Effector CD4-positive, alpha-beta T cell (primary cell): ENCODE measurements around the gene ATF1.

Experiments used
- DNase-seq: peaks from one replicate; pipeline ENCODE4 v3.0.0-alpha.2; 2020
- total RNA-seq: gene quantifications from one replicate; lab custom pipeline; 2026; lab: John Stamatoyannopoulos, UW

ATF1 gene
- total RNA-seq: 29.5 reads per million, percentile 56 among the genes with 10 or more reads in this experiment

GRCh38 chr12:50763639-50764285 lies at the start of gene ATF1:
Gene ATF1, plus strand, starts transcription at chr12:50764101. Its CDS starts 16,045 bp downstream, at chr12:50780146.
- DNase-seq: peak; percentile 81

- DNase-seq: no peak
These were observed 48.7 kb upstream of the ATF1 start for GRCh38 chr12:50715174-50715573.

GRCh38 chr12:50718760-50719159 lies 45.1 kb upstream of the ATF1 start:
- no peak for DNase-seq

GRCh38 chr12:50720085-50720484 lies 43.8 kb upstream of the ATF1 start:
- DNase-seq: no peak

- no peak for DNase-seq
These were observed 43.4 kb upstream of the ATF1 start for GRCh38 chr12:50720501-50720900.

GRCh38 chr12:50723865-50724264 lies 40.0 kb upstream of the ATF1 start:
- no peak for DNase-seq

GRCh38 chr12:50725011-50725942 lies 38.6 kb upstream of the ATF1 start:
- no peak for DNase-seq

- no peak for DNase-seq
These were observed 36.4 kb upstream of the ATF1 start for GRCh38 chr12:50727466-50727865.

GRCh38 chr12:50728417-50728816 lies 35.5 kb upstream of the ATF1 start:
- no peak for DNase-seq

- DNase-seq: no peak
These were observed 35.1 kb upstream of the ATF1 start for GRCh38 chr12:50728841-50729240.

- DNase-seq: no peak
These were observed 31.3 kb upstream of the ATF1 start for GRCh38 chr12:50732591-50732990.

- no peak for DNase-seq
These were observed 30.2 kb upstream of the ATF1 start for GRCh38 chr12:50733706-50734105.

GRCh38 chr12:50734409-50735263 lies 29.3 kb upstream of the ATF1 start:
- DNase-seq: no peak

GRCh38 chr12:50739611-50740010 lies 24.3 kb upstream of the ATF1 start:
- DNase-seq: no peak

GRCh38 chr12:50740307-50740706 lies 23.6 kb upstream of the ATF1 start:
- DNase-seq: no peak

- DNase-seq: no peak
These were observed 21.1 kb upstream of the ATF1 start for GRCh38 chr12:50742776-50743175.

GRCh38 chr12:50745861-50746260 lies 18.0 kb upstream of the ATF1 start:
- DNase-seq: no peak

- DNase-seq: no peak
These were observed 17.5 kb upstream of the ATF1 start for GRCh38 chr12:50746431-50746830.

- DNase-seq: no peak
These were observed 16.1 kb upstream of the ATF1 start for GRCh38 chr12:50747817-50748216.

- DNase-seq: no peak
These were observed 14.4 kb upstream of the ATF1 start for GRCh38 chr12:50749459-50749882.

GRCh38 chr12:50750366-50750765 lies 13.5 kb upstream of the ATF1 start:
- DNase-seq: no peak

GRCh38 chr12:50751948-50752721 lies 11.8 kb upstream of the ATF1 start:
- no peak for DNase-seq
